HEK293 (cell line): ENCODE measurements around the gene ARHGAP10.

Experiments used
- CTCF ChIA-PET: fragments of 350-600 bp; formaldehyde crosslinking; extraction: SDS; loops from one replicate; lab custom pipeline; 2021; ENCODE audit warnings: antibody characterized with exemption; lab: Yijun Ruan, JAX
- POLR2A ChIA-PET: fragments of 300-600 bp; formaldehyde crosslinking; extraction: SDS; loops from one replicate; lab custom pipeline; 2020; ENCODE audit warnings: antibody characterized with exemption, inconsistent platforms; lab: Yijun Ruan, JAX
- H3K27ac ChIP-seq: fragments of 200-500 bp; sonication (Bioruptor generic); 2 replicates; pipeline ENCODE4 v1.5.1; 2014; ENCODE audit warnings: low read depth, low read length, control low read depth, inconsistent platforms; ENCODE audit errors: extremely low read depth
- H3K36me3 ChIP-seq, 2 experiments: fragments of 200-500 bp in 1 of 2; sonication (Bioruptor generic) in 1 of 2; 1 replicate in 1 of 2; 2 replicates in 1 of 2; pipeline ENCODE4 v1.5.1; 2014 to 2017; ENCODE audit warnings: inconsistent platforms in 2 of 2, low read length in 2 of 2; ENCODE audit not compliant: control insufficient read depth in 2 of 2, insufficient read depth in 1 of 2
- H3K4me1 ChIP-seq: fragments of 200-500 bp; sonication (Bioruptor generic); 2 replicates; pipeline ENCODE4 v1.5.1; 2014; ENCODE audit warnings: mild to moderate bottlenecking, low read length, inconsistent platforms; ENCODE audit not compliant: control insufficient read depth, insufficient read depth
- H3K4me3 ChIP-seq: 2 replicates; pipeline ENCODE4 v1.5.1; 2011; ENCODE audit warnings: low read depth, mild to moderate bottlenecking, control low read depth, low read length, moderate library complexity
- H3K9me3 ChIP-seq: fragments of 200-500 bp; sonication (Bioruptor generic); 2 replicates; pipeline ENCODE4 v1.5.1; 2014; ENCODE audit warnings: low read depth, low read length, inconsistent platforms; ENCODE audit not compliant: control insufficient read depth, insufficient read depth
- SETDB1 ChIP-seq: IDR thresholded peaks from one replicate; pipeline ENCODE4 v1.6.1; 2017; ENCODE audit warnings: mild to moderate bottlenecking, low read length, moderate library complexity, mixed read lengths; ENCODE audit not compliant: insufficient read length
- TRIM28 ChIP-seq: IDR thresholded peaks from 2 replicates; pipeline ENCODE4 v1.6.1; 2011; ENCODE audit warnings: low read length, control low read depth, borderline replicate concordance
- ZBTB48 ChIP-seq: fragments of 450-650 bp; formaldehyde crosslinking; IDR thresholded peaks from 2 replicates; pipeline ENCODE4 v1.5.1; 2016; ENCODE audit warnings: missing biosample characterization, missing genetic modification characterization
- ZNF239 ChIP-seq: fragments of 450-650 bp; formaldehyde crosslinking; IDR thresholded peaks from 2 replicates; pipeline ENCODE4 v1.5.1; 2016; ENCODE audit warnings: missing biosample characterization, missing genetic modification characterization
- ZNF394 ChIP-seq: fragments of 450-650 bp; formaldehyde crosslinking; IDR thresholded peaks from 2 replicates; pipeline ENCODE4 v1.5.1; 2016; ENCODE audit warnings: missing biosample characterization, missing genetic modification characterization, mild to moderate bottlenecking, moderate library complexity, borderline replicate concordance
- ZNF529 ChIP-seq: fragments of 450-650 bp; formaldehyde crosslinking; IDR thresholded peaks from 2 replicates; pipeline ENCODE4 v1.5.1; 2017; ENCODE audit warnings: missing genetic modification characterization, missing biosample characterization; ENCODE audit not compliant: insufficient replicate concordance
- ZNF561 ChIP-seq: fragments of 450-650 bp; IDR thresholded peaks from 2 replicates; pipeline ENCODE4 v1.5.1; 2018; ENCODE audit warnings: missing biosample characterization, missing genetic modification characterization, borderline replicate concordance
- ZNF624 ChIP-seq: fragments of 450-650 bp; formaldehyde crosslinking; IDR thresholded peaks from 2 replicates; pipeline ENCODE4 v1.5.1; 2017; ENCODE audit warnings: missing biosample characterization, missing genetic modification characterization
- ZNF776 ChIP-seq: fragments of 450-650 bp; formaldehyde crosslinking; IDR thresholded peaks from 2 replicates; pipeline ENCODE4 v1.5.0; 2017; ENCODE audit warnings: missing biosample characterization, missing genetic modification characterization, borderline replicate concordance
- TF ChIP-seq, protein P1 (sequence below): fragments of 450-650 bp; formaldehyde crosslinking; IDR thresholded peaks from 2 replicates; pipeline ENCODE4 v1.5.1; 2016; ENCODE audit warnings: missing biosample characterization, missing genetic modification characterization
- TF ChIP-seq, protein P2 (sequence below): fragments of 450-650 bp; formaldehyde crosslinking; IDR thresholded peaks from 2 replicates; pipeline ENCODE4 v1.5.1; 2016; ENCODE audit warnings: missing biosample characterization, missing genetic modification characterization
- TF ChIP-seq, protein P3 (sequence below): fragments of 450-650 bp; formaldehyde crosslinking; IDR thresholded peaks from 2 replicates; pipeline ENCODE4 v1.5.1; 2016; ENCODE audit warnings: missing biosample characterization, missing genetic modification characterization
- TF ChIP-seq, protein P4 (sequence below): fragments of 450-650 bp; IDR thresholded peaks from 2 replicates; pipeline ENCODE4 v1.5.1; 2018; ENCODE audit warnings: missing biosample characterization, missing genetic modification characterization
- TF ChIP-seq, protein P5 (sequence below): sonication (generic); formaldehyde crosslinking; IDR thresholded peaks from 2 replicates; pipeline ENCODE4 v1.8.1; 2022; ENCODE audit warnings: mild to moderate bottlenecking, moderate library complexity, missing genetic modification reagents

Gene ARHGAP10

DNA sequence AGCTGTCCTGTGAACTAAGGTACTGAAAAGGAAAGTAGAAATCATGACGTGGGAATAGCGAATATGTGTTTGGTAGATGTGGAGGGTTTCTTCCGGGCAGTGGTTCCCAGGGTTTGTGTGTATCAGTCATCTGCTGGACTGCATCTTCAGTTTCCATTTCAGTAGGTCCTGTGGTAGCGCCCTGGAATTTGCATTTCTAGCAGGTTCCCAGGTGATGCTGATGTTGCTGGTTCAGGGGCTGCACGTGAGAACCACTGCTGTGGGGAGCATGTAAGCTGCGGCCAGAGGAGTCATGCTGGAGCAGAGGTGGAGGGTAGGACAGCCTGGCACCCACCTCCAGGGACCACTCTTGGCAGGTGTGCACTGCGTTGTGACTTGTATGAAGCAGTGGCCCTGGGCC, 47.1 kb downstream of the ARHGAP10 start:
- TF ChIP-seq, protein P1, sequence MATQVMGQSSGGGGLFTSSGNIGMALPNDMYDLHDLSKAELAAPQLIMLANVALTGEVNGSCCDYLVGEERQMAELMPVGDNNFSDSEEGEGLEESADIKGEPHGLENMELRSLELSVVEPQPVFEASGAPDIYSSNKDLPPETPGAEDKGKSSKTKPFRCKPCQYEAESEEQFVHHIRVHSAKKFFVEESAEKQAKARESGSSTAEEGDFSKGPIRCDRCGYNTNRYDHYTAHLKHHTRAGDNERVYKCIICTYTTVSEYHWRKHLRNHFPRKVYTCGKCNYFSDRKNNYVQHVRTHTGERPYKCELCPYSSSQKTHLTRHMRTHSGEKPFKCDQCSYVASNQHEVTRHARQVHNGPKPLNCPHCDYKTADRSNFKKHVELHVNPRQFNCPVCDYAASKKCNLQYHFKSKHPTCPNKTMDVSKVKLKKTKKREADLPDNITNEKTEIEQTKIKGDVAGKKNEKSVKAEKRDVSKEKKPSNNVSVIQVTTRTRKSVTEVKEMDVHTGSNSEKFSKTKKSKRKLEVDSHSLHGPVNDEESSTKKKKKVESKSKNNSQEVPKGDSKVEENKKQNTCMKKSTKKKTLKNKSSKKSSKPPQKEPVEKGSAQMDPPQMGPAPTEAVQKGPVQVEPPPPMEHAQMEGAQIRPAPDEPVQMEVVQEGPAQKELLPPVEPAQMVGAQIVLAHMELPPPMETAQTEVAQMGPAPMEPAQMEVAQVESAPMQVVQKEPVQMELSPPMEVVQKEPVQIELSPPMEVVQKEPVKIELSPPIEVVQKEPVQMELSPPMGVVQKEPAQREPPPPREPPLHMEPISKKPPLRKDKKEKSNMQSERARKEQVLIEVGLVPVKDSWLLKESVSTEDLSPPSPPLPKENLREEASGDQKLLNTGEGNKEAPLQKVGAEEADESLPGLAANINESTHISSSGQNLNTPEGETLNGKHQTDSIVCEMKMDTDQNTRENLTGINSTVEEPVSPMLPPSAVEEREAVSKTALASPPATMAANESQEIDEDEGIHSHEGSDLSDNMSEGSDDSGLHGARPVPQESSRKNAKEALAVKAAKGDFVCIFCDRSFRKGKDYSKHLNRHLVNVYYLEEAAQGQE: peak; percentile 49; the same call in 1 of the 2 replicates
- TF ChIP-seq ZBTB48 (no peak), ZNF776 (tag by site-specific recombination) (no peak), SETDB1 (no peak)
- TF ChIP-seq, protein P2, sequence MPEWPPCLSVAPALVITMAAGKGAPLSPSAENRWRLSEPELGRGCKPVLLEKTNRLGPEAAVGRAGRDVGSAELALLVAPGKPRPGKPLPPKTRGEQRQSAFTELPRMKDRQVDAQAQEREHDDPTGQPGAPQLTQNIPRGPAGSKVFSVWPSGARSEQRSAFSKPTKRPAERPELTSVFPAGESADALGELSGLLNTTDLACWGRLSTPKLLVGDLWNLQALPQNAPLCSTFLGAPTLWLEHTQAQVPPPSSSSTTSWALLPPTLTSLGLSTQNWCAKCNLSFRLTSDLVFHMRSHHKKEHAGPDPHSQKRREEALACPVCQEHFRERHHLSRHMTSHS (tag by site-specific recombination): no peak
- POLR2A ChIA-PET: no interaction called here
- Histone ChIP-seq H3K4me1 (peaks cover 3% of the 10 kb centered on the region), H3K4me3 (no peak overlapping the region), H3K9me3 (no peaks in the 10 kb centered on the region), H3K27ac (no peak overlapping the region), H3K36me3 (no peaks in the 10 kb centered on the region)
- CTCF ChIA-PET: no interaction called here

DNA sequence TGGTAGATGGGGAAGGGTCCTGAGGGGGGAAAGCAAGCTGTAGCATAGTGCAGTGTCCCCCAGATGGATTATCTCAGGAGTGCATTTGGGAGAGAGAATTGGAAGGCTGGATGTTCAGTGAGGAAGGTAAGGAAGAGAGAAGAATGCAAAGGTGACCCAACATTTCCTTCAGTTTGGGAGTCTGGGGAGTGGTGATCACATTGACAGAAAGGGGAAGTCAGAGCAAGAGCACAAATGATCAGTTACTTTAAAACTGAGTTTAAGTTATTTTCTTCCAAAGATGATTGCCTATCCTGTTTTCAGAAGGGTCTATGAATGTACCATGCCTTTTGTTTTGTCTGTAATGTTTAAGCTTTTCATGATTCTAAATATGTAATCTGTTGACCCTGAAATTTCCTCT, 47.6 kb downstream of the ARHGAP10 start:
- ChIA-PET POLR2A (interaction anchor here (1.2 kb wide), 1 partner anchor 58 kb away, joined by 3 read pairs; no protein-coding TSS in a partner anchor), CTCF (no interaction called here)
- TF ChIP-seq, protein P3, sequence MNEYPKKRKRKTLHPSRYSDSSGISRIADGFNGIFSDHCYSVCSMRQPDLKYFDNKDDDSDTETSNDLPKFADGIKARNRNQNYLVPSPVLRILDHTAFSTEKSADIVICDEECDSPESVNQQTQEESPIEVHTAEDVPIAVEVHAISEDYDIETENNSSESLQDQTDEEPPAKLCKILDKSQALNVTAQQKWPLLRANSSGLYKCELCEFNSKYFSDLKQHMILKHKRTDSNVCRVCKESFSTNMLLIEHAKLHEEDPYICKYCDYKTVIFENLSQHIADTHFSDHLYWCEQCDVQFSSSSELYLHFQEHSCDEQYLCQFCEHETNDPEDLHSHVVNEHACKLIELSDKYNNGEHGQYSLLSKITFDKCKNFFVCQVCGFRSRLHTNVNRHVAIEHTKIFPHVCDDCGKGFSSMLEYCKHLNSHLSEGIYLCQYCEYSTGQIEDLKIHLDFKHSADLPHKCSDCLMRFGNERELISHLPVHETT (tag by site-specific recombination): no peak
- TF ChIP-seq ZNF561 (tag by site-specific recombination) (no peak), ZNF624 (tag by site-specific recombination) (no peak), ZNF529 (tag by site-specific recombination) (no peak), ZNF394 (tag by site-specific recombination) (no peak), ZNF239 (tag by site-specific recombination) (no peak), TRIM28 (no peak), SETDB1 (no peak)
- TF ChIP-seq, protein P4, sequence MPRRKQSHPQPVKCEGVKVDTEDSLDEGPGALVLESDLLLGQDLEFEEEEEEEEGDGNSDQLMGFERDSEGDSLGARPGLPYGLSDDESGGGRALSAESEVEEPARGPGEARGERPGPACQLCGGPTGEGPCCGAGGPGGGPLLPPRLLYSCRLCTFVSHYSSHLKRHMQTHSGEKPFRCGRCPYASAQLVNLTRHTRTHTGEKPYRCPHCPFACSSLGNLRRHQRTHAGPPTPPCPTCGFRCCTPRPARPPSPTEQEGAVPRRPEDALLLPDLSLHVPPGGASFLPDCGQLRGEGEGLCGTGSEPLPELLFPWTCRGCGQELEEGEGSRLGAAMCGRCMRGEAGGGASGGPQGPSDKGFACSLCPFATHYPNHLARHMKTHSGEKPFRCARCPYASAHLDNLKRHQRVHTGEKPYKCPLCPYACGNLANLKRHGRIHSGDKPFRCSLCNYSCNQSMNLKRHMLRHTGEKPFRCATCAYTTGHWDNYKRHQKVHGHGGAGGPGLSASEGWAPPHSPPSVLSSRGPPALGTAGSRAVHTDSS (tag by site-specific recombination): no peak
- TF ChIP-seq, protein P5, sequence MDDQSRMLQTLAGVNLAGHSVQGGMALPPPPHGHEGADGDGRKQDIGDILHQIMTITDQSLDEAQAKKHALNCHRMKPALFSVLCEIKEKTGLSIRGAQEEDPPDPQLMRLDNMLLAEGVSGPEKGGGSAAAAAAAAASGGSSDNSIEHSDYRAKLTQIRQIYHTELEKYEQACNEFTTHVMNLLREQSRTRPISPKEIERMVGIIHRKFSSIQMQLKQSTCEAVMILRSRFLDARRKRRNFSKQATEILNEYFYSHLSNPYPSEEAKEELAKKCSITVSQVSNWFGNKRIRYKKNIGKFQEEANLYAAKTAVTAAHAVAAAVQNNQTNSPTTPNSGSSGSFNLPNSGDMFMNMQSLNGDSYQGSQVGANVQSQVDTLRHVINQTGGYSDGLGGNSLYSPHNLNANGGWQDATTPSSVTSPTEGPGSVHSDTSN (CRISPR knock-in tag): no peak
- Histone ChIP-seq H3K36me3 (no peaks in the 10 kb centered on the region), H3K27ac (no peak overlapping the region), H3K4me1 (peaks cover 3% of the 10 kb centered on the region), H3K4me3 (no peak overlapping the region), H3K9me3 (no peaks in the 10 kb centered on the region)
